HepG2 (cell line): ENCODE data around the gene PFKL. TPM values are rescaled to one million over a fixed set of nuclear protein-coding genes. Genes with fewer than 3 reads are reported as not detected.

ENCODE experiments used
- CAMTA2 ChIP-seq: sonication (generic); formaldehyde crosslinking; IDR thresholded peaks from 2 replicates; pipeline ENCODE4 v1.4.0; 2020; ENCODE audit warnings: mild to moderate bottlenecking, missing genetic modification reagents, borderline replicate concordance
- CBFB ChIP-seq: sonication (generic); formaldehyde crosslinking; IDR thresholded peaks from 2 replicates; pipeline ENCODE4 v1.4.0; 2020; ENCODE audit warnings: missing genetic modification reagents
- HDAC1 ChIP-seq: sonication (generic); formaldehyde crosslinking; IDR thresholded peaks from 2 replicates; pipeline ENCODE4 v1.5.1; 2020; ENCODE audit warnings: mild to moderate bottlenecking, missing genetic modification reagents
- NCOA2 ChIP-seq: sonication (generic); formaldehyde crosslinking; IDR thresholded peaks from 2 replicates; pipeline ENCODE4 v1.8.0; 2022; ENCODE audit warnings: inconsistent platforms
- PCBP1 ChIP-seq: fragments of 200-400 bp; formaldehyde crosslinking; IDR thresholded peaks from 2 replicates; pipeline ENCODE4 v1.6.1; 2017; ENCODE audit warnings: mild to moderate bottlenecking, low read depth, low read length, borderline replicate concordance
- RBFOX2 ChIP-seq: fragments of 200-400 bp; formaldehyde crosslinking; IDR thresholded peaks from 2 replicates; pipeline ENCODE4 v1.6.1; 2017; ENCODE audit warnings: low read depth, mild to moderate bottlenecking, low read length
- TARDBP ChIP-seq: sonication (generic); formaldehyde crosslinking; IDR thresholded peaks from 2 replicates; pipeline ENCODE4 v1.8.0; 2022; ENCODE audit warnings: mild to moderate bottlenecking, missing genetic modification reagents
- TEAD2 ChIP-seq: sonication (generic); formaldehyde crosslinking; IDR thresholded peaks from 2 replicates; pipeline ENCODE4 v1.9.0; 2021; ENCODE audit warnings: missing genetic modification reagents
- ZFP1 ChIP-seq: IDR thresholded peaks from 2 replicates; pipeline ENCODE4 v1.6.1; 2016
- ZNF703 ChIP-seq: sonication (generic); formaldehyde crosslinking; IDR thresholded peaks from 2 replicates; pipeline ENCODE4 v1.5.1; 2020; ENCODE audit warnings: missing genetic modification reagents, mild to moderate bottlenecking, moderate library complexity, borderline replicate concordance
- polyA plus RNA-seq, 8 experiments: library from polyadenylated mRNA; depleted of rRNA in 3 of 8; stranded (reverse) in 7 of 8; unstranded in 1 of 8; fragments of >200 nt; fragmentation: Illumina TruSeq in 4 of 8; extraction: Trizol in 4 of 8; gene quantifications; 2 replicates each; pipeline versions ENCODE4 v1.2.1 to v1.2.3, GENCODE V29; 2011 to 2016; ENCODE audit warnings: low read depth in 4 of 8, missing spikeins in 1 of 8, mixed read lengths in 1 of 8; ENCODE audit not compliant: insufficient read depth in 1 of 8
- total RNA-seq, 5 experiments: library from RNA; depleted of rRNA; stranded (reverse); fragments of >200 nt; fragmentation: Illumina TruSeq; extraction: Trizol; gene quantifications; 2 replicates each; pipeline ENCODE4 v1.2.3, GENCODE V29; 2016; ENCODE audit warnings: low read depth in 1 of 5
- TF ChIP-seq, protein P1 (sequence below): sonication (generic); formaldehyde crosslinking; IDR thresholded peaks from 2 replicates; pipeline ENCODE4 v1.5.0; 2020; ENCODE audit warnings: mild to moderate bottlenecking, missing genetic modification reagents, borderline replicate concordance
- TF ChIP-seq, protein P2 (sequence below): sonication (generic); formaldehyde crosslinking; IDR thresholded peaks from one replicate; pipeline ENCODE4 v1.5.1; 2020; ENCODE audit warnings: mild to moderate bottlenecking, missing genetic modification reagents; ENCODE audit errors: not compliant biosample characterization
- TF ChIP-seq, protein P3 (sequence below): sonication (generic); formaldehyde crosslinking; IDR thresholded peaks from 2 replicates; pipeline ENCODE4 v1.4.0; 2020; ENCODE audit warnings: missing genetic modification reagents

PFKL gene
- total and polyA plus RNA-seq, 2 of the 13 experiments (the other 11 are each of a cell fraction or from before 2014, with no cell fraction given): 92.8 to 106 TPM

DNA sequence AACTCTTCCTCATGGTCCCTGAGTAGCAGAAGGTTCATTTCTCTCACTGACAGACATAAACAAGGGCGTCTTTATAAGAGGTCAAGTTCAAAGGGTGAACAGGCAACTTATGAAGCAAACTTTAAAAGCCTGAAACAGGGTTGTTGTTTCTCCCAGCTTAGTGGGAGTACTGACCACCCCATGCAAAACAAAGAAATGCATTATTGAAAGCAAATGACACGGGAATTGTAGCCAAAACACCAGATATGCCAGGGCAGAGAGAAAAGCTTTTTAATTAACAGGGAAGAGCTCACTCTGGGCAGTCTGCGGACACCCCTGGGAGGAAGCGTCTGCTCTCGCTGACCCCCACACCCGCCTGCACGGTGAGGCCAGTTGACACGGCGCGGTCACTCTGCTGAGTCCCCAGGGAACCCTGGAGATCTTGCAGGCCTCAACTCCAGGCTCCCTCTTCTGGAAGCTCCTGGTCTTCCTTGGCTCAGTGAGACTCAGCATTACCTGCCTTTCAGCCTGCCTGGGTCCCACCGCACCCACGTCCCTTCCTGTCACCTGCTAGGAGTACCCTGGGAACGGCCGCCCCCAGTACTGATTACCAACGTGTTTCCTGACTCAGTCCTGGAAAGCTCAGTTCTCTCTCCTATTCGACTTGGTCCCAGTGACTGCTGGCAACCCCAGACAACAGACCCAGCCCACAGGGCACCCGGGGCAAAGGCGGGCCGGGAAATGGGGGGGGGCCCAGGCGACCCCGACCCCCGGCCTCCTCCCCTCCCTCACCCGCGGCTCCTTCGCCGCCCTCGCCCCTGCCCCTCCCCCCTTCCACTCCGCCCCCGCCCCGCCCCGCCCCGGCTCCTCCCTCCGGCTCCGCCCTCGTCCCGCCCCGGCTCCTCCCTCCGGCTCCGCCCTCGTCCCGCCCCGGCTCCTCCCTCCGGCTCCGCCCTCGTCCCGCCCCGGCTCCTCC is 38.4 kb downstream of the PFKL start (continued):
- TF ChIP-seq, protein P1, sequence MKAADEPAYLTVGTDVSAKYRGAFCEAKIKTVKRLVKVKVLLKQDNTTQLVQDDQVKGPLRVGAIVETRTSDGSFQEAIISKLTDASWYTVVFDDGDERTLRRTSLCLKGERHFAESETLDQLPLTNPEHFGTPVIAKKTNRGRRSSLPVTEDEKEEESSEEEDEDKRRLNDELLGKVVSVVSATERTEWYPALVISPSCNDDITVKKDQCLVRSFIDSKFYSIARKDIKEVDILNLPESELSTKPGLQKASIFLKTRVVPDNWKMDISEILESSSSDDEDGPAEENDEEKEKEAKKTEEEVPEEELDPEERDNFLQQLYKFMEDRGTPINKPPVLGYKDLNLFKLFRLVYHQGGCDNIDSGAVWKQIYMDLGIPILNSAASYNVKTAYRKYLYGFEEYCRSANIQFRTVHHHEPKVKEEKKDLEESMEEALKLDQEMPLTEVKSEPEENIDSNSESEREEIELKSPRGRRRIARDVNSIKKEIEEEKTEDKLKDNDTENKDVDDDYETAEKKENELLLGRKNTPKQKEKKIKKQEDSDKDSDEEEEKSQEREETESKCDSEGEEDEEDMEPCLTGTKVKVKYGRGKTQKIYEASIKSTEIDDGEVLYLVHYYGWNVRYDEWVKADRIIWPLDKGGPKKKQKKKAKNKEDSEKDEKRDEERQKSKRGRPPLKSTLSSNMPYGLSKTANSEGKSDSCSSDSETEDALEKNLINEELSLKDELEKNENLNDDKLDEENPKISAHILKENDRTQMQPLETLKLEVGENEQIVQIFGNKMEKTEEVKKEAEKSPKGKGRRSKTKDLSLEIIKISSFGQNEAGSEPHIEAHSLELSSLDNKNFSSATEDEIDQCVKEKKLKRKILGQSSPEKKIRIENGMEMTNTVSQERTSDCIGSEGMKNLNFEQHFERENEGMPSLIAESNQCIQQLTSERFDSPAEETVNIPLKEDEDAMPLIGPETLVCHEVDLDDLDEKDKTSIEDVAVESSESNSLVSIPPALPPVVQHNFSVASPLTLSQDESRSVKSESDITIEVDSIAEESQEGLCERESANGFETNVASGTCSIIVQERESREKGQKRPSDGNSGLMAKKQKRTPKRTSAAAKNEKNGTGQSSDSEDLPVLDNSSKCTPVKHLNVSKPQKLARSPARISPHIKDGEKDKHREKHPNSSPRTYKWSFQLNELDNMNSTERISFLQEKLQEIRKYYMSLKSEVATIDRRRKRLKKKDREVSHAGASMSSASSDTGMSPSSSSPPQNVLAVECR: peak; percentile 34; the same call in 1 of the 2 replicates
- TF ChIP-seq TARDBP (CRISPR knock-in tag) (0 out of 2 replicates have a peak, but pooled peaks have one; percentile 24), ZFP1 (CRISPR knock-in tag) (no peak), HDAC1 (CRISPR knock-in tag) (peak; percentile 49; the same call in 1 of the 2 replicates), ZNF703 (CRISPR knock-in tag) (no peak), CBFB (CRISPR knock-in tag) (no peak), PCBP1 (0 out of 2 replicates have a peak, but pooled peaks have one; percentile 60), NCOA2 (CRISPR knock-in tag) (no peak), CAMTA2 (CRISPR knock-in tag) (no peak), TEAD2 (CRISPR knock-in tag) (no peak), RBFOX2 (peak; percentile 36; the same call in 1 of the 2 replicates)
- TF ChIP-seq, protein P2, sequence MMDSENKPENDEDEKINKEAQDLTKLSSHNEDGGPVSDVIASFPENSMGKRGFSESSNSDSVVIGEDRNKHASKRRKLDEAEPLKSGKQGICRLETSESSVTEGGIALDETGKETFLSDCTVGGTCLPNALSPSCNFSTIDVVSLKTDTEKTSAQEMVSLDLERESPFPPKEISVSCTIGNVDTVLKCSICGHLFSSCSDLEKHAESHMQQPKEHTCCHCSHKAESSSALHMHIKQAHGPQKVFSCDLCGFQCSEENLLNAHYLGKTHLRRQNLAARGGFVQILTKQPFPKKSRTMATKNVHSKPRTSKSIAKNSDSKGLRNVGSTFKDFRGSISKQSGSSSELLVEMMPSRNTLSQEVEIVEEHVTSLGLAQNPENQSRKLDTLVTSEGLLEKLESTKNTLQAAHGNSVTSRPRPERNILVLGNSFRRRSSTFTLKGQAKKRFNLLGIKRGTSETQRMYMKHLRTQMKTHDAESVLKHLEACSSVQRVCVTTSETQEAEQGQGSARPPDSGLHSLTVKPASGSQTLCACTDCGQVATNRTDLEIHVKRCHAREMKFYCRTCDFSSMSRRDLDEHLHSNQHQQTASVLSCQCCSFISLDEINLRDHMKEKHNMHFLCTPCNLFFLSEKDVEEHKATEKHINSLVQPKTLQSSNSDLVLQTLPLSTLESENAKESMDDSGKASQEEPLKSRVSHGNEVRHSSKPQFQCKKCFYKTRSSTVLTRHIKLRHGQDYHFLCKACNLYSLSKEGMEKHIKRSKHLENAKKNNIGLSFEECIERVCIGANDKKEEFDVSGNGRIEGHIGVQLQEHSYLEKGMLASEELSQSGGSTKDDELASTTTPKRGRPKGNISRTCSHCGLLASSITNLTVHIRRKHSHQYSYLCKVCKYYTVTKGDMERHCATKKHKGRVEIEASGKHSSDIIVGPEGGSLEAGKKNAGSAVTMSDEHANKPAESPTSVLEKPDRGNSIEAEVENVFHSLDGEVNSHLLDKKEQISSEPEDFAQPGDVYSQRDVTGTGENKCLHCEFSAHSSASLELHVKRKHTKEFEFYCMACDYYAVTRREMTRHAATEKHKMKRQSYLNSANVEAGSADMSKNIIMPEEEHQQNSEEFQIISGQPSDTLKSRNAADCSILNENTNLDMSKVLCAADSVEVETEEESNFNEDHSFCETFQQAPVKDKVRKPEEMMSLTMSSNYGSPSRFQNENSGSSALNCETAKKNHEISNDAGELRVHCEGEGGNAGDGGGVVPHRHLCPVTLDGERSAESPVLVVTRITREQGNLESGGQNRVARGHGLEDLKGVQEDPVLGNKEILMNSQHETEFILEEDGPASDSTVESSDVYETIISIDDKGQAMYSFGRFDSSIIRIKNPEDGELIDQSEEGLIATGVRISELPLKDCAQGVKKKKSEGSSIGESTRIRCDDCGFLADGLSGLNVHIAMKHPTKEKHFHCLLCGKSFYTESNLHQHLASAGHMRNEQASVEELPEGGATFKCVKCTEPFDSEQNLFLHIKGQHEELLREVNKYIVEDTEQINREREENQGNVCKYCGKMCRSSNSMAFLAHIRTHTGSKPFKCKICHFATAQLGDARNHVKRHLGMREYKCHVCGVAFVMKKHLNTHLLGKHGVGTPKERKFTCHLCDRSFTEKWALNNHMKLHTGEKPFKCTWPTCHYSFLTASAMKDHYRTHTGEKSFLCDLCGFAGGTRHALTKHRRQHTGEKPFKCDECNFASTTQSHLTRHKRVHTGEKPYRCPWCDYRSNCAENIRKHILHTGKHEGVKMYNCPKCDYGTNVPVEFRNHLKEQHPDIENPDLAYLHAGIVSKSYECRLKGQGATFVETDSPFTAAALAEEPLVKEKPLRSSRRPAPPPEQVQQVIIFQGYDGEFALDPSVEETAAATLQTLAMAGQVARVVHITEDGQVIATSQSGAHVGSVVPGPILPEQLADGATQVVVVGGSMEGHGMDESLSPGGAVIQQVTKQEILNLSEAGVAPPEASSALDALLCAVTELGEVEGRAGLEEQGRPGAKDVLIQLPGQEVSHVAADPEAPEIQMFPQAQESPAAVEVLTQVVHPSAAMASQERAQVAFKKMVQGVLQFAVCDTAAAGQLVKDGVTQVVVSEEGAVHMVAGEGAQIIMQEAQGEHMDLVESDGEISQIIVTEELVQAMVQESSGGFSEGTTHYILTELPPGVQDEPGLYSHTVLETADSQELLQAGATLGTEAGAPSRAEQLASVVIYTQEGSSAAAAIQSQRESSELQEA (CRISPR knock-in tag): no peak
- TF ChIP-seq, protein P3, sequence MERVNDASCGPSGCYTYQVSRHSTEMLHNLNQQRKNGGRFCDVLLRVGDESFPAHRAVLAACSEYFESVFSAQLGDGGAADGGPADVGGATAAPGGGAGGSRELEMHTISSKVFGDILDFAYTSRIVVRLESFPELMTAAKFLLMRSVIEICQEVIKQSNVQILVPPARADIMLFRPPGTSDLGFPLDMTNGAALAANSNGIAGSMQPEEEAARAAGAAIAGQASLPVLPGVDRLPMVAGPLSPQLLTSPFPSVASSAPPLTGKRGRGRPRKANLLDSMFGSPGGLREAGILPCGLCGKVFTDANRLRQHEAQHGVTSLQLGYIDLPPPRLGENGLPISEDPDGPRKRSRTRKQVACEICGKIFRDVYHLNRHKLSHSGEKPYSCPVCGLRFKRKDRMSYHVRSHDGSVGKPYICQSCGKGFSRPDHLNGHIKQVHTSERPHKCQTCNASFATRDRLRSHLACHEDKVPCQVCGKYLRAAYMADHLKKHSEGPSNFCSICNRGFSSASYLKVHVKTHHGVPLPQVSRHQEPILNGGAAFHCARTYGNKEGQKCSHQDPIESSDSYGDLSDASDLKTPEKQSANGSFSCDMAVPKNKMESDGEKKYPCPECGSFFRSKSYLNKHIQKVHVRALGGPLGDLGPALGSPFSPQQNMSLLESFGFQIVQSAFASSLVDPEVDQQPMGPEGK (CRISPR knock-in tag): peak; percentile 49; the same call in 1 of the 2 replicates
